Measurements from ENCODE around the gene SPINT1.

The SPINT1 gene, protein sequence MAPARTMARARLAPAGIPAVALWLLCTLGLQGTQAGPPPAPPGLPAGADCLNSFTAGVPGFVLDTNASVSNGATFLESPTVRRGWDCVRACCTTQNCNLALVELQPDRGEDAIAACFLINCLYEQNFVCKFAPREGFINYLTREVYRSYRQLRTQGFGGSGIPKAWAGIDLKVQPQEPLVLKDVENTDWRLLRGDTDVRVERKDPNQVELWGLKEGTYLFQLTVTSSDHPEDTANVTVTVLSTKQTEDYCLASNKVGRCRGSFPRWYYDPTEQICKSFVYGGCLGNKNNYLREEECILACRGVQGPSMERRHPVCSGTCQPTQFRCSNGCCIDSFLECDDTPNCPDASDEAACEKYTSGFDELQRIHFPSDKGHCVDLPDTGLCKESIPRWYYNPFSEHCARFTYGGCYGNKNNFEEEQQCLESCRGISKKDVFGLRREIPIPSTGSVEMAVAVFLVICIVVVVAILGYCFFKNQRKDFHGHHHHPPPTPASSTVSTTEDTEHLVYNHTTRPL

DNA sequence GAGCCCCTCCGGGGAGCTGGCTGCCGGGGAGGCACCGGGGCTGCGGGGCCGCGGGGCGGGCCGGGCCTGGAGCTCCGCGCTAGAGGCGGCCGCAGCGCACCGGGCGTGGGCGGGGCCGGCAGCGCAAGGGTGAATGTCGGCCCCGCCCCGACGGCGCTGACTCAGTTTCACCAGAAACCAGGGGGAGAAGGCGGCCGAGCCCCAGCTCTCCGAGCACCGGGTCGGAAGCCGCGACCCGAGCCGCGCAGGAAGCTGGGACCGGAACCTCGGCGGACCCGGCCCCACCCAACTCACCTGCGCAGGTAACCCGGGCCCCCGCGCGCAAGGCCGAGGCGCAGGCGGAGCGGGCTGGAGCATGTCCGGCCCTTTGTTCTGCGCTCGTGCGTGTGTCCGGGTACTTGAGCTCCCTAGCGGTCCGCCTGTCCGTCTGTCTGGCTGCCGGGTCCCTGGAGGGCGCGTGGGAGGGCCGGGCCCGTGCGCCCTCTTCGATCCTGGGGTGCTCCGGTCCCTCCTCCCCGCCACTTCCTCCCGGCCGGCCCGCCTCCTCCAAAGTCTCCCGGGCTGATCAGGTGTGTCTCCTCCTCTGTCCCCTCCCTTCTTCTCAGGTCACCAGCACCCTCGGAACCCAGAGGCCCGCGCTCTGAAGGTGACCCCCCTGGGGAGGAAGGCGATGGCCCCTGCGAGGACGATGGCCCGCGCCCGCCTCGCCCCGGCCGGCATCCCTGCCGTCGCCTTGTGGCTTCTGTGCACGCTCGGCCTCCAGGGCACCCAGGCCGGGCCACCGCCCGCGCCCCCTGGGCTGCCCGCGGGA lies at the start of gene SPINT1:
TSS of gene SPINT1 (plus strand) at position 164 of the 811 bp plus-strand sequence. CDS start at position 671, 507 bp downstream.
- H3K9me3 Mint-ChIP-seq = no peaks in the 10 kb centered on the region
- peak within 1 kb of the TSS; percentile 88 for H3K4me3 Mint-ChIP-seq
- peaks cover 28% of the 10 kb centered on the region for H3K4me1 Mint-ChIP-seq (ENCODE audit: low read depth)
- peak within 1 kb of the TSS; percentile 40 for H3K27ac Mint-ChIP-seq
- H3K36me3 Mint-ChIP-seq (ENCODE audit: low read depth) = no peaks in the 10 kb centered on the region
- peaks cover 4% of the 10 kb centered on the region for H3K27me3 Mint-ChIP-seq

DNA sequence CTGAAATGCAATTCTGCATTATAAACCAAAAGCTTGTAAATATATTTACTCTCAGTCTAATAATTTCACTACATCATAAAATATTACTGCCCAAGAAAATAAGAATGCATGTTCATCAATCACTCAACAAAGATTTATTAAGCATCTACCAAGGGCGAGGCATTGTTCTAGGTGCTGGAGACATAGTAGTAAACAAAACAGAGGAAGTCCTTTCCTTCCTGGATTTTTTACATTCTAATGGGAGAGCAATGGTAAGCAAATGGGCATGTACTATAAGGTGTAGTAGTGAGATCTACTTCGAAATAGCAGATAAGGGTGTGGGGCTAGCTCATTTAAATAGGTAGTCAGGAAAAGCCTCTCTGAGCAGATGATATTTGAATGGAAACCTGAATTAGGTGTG lies 47.8 kb upstream of the SPINT1 start:
- Mint-ChIP-seq H3K27ac (no peak overlapping the region), H3K36me3 (ENCODE audit: low read depth) (peaks cover 41% of the 10 kb centered on the region), H3K4me1 (ENCODE audit: low read depth) (peaks cover 39% of the 10 kb centered on the region), H3K9me3 (no peaks in the 10 kb centered on the region), H3K27me3 (no peaks in the 10 kb centered on the region), H3K4me3 (no peak overlapping the region)

DNA sequence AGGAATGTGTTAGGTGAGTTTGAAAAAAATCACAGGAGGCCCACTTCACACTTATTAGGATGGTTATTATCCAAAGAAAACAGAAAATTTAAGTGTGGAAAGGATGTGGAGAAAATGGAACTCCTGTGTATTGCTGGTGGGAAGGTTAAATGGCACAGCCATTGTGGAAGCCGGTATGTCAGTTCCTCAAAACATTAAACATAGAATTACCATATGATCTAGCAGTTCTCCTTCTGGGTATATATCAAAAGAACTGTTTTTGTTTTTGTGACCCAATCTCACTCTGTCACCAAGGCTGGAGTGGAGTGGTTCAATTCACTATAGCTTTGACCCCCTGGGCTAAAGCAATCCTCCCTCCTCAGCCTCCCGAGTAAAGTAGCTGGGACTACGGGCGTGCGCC lies 47.3 kb upstream of the SPINT1 start:
- H3K36me3 Mint-ChIP-seq (ENCODE audit: low read depth) = peaks cover 44% of the 10 kb centered on the region
- no peaks in the 10 kb centered on the region for H3K27me3 Mint-ChIP-seq
- no peak overlapping the region for H3K27ac Mint-ChIP-seq
- no peaks in the 10 kb centered on the region for H3K9me3 Mint-ChIP-seq
- H3K4me3 Mint-ChIP-seq = no peak overlapping the region
- H3K4me1 Mint-ChIP-seq (ENCODE audit: low read depth) = peaks cover 39% of the 10 kb centered on the region

DNA sequence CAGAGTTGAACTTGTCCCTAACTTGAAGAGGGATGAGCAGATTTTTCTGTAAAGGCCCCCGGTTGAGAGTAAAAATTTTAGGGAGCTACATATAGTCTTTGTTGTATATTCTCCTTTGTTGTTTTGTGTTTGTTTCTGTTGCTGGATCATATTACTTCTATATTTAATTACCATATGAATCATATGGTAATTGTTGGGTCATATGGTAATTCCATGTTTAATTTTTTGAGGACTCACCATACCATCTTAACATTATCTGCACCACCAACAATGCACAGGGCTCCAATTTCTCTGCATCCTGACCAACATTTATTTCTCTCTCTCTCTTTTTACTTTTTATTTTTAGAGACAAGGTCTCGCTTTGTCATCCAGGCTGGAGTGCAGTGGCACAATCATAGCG lies 44.3 kb upstream of the SPINT1 start:
- peaks cover 31% of the 10 kb centered on the region for H3K36me3 Mint-ChIP-seq (ENCODE audit: low read depth)
- no peak overlapping the region for H3K4me3 Mint-ChIP-seq

DNA sequence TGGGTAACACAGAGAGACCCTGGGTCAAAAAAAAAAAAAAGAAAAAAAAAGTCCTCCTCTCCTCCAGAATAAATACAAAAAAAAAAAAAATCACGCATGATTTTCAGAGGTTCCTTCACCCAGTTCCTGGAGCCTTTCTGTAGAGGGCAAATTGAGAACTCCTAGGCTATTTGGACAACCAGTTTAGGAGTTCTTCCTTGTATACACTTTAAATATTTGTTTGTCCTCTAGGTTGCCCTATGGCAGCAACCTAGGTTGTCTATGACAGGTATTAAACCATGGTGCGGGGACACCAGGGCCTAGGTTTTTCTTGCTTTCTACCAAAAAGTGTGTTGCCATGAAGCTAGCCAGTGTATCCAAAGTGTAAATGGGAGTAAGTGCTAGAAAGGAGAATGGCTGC lies 40.8 kb upstream of the SPINT1 start:
- no peak overlapping the region for H3K27ac Mint-ChIP-seq
- H3K36me3 Mint-ChIP-seq (ENCODE audit: low read depth) = peaks cover 26% of the 10 kb centered on the region
- no peak overlapping the region for H3K4me3 Mint-ChIP-seq
- H3K27me3 Mint-ChIP-seq = no peaks in the 10 kb centered on the region
- H3K4me1 Mint-ChIP-seq (ENCODE audit: low read depth) = peaks cover 25% of the 10 kb centered on the region
- H3K9me3 Mint-ChIP-seq = no peaks in the 10 kb centered on the region

More for the DNA sequence above, 44.3 kb upstream of the SPINT1 start:
- H3K27me3 Mint-ChIP-seq = no peaks in the 10 kb centered on the region
- H3K9me3 Mint-ChIP-seq = no peaks in the 10 kb centered on the region
- H3K4me1 Mint-ChIP-seq (ENCODE audit: low read depth) = peaks cover 32% of the 10 kb centered on the region
- no peak overlapping the region for H3K27ac Mint-ChIP-seq

DNA sequence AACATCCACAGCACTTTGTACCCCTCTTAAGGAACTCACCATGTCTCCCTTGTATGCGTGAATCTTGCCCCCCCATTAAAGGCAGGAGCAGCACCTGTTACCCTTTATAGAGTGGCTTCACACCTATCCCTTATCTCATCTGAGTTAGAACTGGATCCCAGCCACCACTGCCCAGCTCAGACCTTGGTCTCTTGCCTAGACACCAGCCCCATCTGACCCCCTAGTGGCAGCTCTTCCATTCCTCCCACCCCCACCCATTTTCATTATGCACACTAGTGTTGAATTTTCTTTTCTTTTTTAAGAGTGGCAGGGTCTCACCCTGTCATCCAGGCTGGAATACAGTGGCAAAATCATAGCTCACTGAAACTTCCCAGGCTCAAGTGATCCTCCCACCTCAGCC lies 40.2 kb upstream of the SPINT1 start:
- H3K9me3 Mint-ChIP-seq = no peaks in the 10 kb centered on the region
- peaks cover 26% of the 10 kb centered on the region for H3K36me3 Mint-ChIP-seq (ENCODE audit: low read depth)
- H3K4me3 Mint-ChIP-seq = no peak overlapping the region
- H3K27ac Mint-ChIP-seq = no peak overlapping the region
- H3K27me3 Mint-ChIP-seq = no peaks in the 10 kb centered on the region
- peaks cover 25% of the 10 kb centered on the region for H3K4me1 Mint-ChIP-seq (ENCODE audit: low read depth)

DNA sequence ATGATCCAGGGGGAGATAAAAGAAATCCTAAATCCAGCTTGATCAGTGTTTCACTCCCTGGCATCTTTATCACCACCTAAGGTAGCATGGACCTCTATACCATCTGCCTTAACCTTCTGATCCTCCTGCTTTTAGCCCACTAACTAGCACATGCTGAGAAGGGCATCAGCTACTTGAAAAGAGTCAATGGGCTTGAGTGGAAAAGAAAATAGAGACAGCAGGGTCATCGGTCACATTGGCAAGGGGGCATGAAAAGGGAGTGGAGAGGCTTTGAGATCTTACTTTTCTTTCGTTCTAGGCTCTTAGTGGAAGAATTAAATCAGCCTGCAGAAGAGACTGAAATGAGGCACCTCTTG lies 37.2 kb upstream of the SPINT1 start:
- H3K27me3 Mint-ChIP-seq = no peaks in the 10 kb centered on the region
- H3K27ac Mint-ChIP-seq = peak overlapping the region; percentile 92
- H3K9me3 Mint-ChIP-seq = no peaks in the 10 kb centered on the region
- H3K36me3 Mint-ChIP-seq (ENCODE audit: low read depth) = peaks cover 7% of the 10 kb centered on the region
- peaks cover 20% of the 10 kb centered on the region for H3K4me1 Mint-ChIP-seq (ENCODE audit: low read depth)
- H3K4me3 Mint-ChIP-seq = peak overlapping the region; percentile 90

DNA sequence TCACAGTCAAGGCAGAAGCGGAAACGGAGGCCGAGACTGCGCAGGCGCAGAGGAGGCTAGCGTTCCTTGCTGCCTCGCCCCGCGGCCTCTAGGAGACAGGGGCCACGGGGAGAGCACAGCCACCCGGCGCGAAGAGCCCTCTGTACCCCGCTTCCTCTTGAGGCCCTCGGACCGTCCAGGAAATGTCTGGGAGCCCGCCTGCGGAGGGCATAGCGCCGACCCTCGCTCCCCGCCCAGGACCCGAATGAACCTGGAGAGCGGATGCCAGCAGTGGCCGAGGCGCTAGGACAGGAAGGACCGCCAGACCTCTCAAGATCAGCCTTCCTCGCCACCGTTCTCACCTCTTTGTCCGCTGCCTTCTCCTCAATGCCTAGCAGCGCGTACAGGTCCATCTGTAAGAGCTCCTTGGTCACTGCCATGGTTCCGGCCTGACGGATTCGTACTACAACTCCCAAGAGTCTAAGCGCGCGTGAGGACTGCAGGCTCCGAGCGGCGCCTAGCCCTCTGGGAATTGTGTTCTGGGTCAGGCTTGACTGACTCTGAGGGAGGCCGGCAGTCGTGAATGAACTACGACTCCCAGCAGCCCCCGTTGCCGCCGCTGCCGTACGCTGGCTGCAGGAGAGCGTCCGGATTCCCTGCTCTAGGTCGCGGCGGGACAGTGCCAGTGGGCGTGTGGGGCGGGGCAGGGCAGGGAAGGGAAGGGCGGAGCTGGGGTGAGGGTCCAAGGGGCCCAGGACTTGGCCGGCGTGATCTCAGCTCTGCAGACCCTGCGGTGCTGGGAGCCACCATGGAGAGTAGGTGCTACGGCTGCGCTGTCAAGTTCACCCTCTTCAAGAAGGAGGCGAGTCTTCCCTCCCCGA lies 36.6 kb upstream of the SPINT1 start, which contains the start of the genes DNAJC17 and ZFYVE19:
TSS of gene DNAJC17 (minus strand) at position 446 of the 860 bp plus-strand sequence. CDS start at position 419, 27 bp downstream.
TSS of gene ZFYVE19 (plus strand) at position 62 of the 860 bp plus-strand sequence. CDS start at position 563, 501 bp downstream.
- Mint-ChIP-seq H3K4me1 (ENCODE audit: low read depth) (peaks cover 17% of the 10 kb centered on the region), H3K36me3 (ENCODE audit: low read depth) (peaks cover 8% of the 10 kb centered on the region), H3K27ac (peak within 1 kb of the TSS; percentile 92), H3K4me3 (peak within 1 kb of the TSS; percentile 90), H3K27me3 (no peaks in the 10 kb centered on the region), H3K9me3 (no peaks in the 10 kb centered on the region)

DNA sequence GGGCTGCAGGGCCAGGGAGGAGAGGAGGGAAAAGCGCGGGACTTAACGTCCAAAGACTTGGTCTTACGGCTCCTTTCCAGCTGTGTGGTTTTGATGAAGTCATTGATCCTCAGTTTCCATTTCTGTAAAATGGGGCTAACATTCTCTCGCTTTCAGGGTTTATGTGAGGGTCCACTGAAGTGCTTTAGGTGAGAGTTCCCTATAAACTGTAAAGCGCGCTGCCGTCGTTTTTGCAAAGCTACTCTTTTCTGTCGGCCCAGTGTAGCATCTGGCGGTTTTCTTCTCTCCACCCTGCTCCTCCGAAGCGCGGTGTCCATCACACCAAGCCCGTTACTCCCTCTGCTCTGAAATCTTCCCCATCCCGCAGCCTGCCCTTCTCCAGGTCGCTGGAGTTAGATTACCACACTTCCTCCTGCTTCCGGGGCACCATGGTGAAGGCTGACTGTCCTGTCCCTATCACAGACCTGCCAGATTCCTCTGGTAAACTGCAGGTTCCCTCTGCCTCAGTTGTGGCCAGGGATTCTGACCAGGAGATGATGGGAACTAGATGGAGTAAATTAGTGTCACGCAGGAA lies 35.9 kb upstream of the SPINT1 start:
- Mint-ChIP-seq H3K27me3 (no peaks in the 10 kb centered on the region), H3K4me3 (peak overlapping the region; percentile 90), H3K9me3 (no peaks in the 10 kb centered on the region), H3K4me1 (ENCODE audit: low read depth) (peaks cover 17% of the 10 kb centered on the region), H3K27ac (peak overlapping the region; percentile 45), H3K36me3 (ENCODE audit: low read depth) (peaks cover 8% of the 10 kb centered on the region)

DNA sequence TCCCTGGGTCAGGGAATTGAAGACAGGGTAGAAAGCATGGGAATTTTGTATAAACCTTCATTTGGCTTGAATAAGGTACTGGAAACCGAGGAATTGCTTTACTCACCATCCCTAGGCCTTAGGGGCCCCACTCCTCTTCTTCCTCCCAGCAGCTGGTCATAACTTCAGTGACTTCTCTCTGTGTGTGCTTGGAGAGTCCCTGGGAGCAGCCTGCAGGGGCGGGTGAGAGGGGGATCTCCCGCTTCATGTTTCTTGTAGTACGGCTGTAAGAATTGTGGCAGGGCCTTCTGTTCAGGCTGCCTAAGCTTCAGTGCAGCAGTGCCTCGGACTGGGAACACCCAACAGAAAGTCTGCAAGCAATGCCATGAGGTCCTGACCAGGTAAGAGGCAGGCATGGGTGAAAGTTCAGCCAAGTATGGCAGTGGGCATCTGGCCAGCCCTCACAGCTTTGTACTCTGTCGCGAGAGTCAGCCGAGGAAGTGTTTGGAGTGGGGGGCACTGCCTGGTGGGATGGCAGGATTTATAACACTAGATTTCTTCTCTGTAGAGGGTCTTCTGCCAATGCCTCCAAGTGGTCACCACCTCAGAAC lies 34.9 kb upstream of the SPINT1 start:
- Mint-ChIP-seq H3K4me1 (ENCODE audit: low read depth) (peaks cover 17% of the 10 kb centered on the region), H3K27me3 (no peaks in the 10 kb centered on the region), H3K36me3 (ENCODE audit: low read depth) (peaks cover 8% of the 10 kb centered on the region), H3K27ac (no peak overlapping the region), H3K4me3 (no peak overlapping the region), H3K9me3 (no peaks in the 10 kb centered on the region)

DNA sequence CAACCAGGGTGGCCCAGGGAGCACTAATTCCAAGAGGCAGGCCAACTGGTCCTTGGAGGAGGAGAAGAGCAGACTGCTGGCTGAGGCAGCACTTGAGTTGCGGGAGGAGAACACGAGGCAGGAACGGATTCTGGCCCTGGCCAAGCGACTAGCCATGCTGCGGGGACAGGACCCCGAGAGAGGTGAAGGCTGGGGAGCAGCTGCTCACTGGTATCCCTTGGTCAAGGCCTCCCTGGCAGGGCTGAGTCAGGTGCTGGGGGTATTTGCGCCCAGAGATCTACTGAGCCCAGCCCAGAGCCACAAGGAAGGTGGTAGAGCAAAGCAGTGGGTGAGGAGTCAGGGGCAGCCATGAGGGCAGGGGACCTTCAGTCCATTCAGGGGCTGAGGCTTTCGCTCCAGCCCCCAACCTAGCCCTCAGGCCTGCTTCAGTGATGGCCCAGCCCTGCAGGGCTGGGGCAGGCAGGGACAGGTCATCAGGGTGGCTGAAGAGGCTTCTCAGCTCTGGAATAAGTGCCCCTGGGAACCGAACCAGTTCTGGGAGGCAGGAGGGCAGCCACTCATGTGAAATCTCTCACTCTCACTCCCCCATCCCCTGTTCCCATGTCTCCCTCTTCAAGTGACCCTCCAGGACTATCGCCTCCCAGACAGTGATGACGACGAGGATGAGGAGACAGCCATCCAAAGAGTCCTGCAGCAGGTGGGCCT lies 31.0 kb upstream of the SPINT1 start:
- Mint-ChIP-seq H3K36me3 (ENCODE audit: low read depth) (peaks cover 12% of the 10 kb centered on the region), H3K9me3 (no peaks in the 10 kb centered on the region), H3K27me3 (no peaks in the 10 kb centered on the region), H3K4me1 (ENCODE audit: low read depth) (peaks cover 8% of the 10 kb centered on the region), H3K4me3 (no peak overlapping the region), H3K27ac (no peak overlapping the region)

DNA sequence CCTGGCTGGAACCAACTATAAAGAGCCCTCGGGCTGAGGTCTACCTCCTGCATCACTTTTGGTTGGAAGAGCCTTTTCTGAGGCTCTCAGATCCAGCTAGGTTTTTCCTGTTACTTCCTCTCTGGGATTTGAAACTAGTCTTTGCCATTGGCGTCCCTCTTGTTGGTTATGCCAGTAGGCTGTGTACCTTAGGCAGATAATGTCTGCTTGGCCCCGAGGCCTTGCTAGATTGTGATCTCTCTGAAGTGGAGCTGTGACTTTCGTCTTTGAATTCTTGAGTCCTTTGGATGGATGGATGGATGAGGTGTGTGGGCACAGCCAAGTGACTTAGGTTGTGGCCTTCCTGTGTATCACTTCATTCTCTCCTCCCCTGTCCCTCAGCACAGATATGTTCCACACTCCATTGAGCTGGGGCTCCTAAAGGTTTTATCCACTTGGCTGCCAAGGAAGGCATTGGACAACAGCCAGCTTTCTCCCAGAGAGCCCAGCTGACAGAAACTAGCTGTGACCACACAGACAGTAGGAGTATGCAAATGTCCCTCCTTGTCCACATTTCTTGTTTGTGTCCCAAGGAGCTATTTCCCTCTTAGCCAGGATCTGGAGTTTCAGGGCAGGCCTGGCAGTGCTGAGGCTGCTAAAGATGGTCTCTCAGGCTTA lies 28.7 kb upstream of the SPINT1 start:
- Mint-ChIP-seq H3K4me3 (no peak overlapping the region), H3K4me1 (ENCODE audit: low read depth) (no peaks in the 10 kb centered on the region), H3K36me3 (ENCODE audit: low read depth) (peaks cover 12% of the 10 kb centered on the region), H3K27ac (no peak overlapping the region), H3K27me3 (no peaks in the 10 kb centered on the region), H3K9me3 (no peaks in the 10 kb centered on the region)

DNA sequence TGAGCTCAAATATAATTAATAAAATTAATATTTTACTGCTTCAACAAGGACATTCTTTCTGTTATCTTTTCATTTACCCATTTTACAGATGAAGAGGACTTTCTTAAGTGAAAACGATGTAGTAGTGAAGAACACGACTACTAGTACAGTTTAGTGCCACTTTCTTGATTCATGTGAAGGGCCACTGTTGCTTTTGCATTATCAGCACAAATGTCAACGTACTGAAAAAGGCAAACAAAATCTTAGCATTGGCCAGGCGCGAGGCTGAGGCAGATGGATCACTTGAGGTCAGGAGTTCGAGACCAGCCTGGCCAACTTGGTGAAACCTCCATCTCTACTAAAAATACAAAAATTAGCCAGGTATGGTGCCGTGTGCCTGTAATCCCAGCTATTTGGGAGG lies 24.8 kb upstream of the SPINT1 start:
- no peaks in the 10 kb centered on the region for H3K4me1 Mint-ChIP-seq (ENCODE audit: low read depth)
- no peak overlapping the region for H3K4me3 Mint-ChIP-seq
- H3K9me3 Mint-ChIP-seq = no peaks in the 10 kb centered on the region
- H3K36me3 Mint-ChIP-seq (ENCODE audit: low read depth) = peaks cover 8% of the 10 kb centered on the region
- H3K27ac Mint-ChIP-seq = no peak overlapping the region
- no peaks in the 10 kb centered on the region for H3K27me3 Mint-ChIP-seq
